Measurements from ENCODE around the gene GNGT2. TPM values are rescaled to one million over a fixed set of nuclear protein-coding genes. Genes with fewer than 3 reads are reported as not detected.
A peak's percentile ranks its signal among the peaks of the same experiment; 100 is the strongest.

The GNGT2 gene
- total and polyA plus RNA-seq, 2 experiments from 2014 or later: not detected

DNA sequence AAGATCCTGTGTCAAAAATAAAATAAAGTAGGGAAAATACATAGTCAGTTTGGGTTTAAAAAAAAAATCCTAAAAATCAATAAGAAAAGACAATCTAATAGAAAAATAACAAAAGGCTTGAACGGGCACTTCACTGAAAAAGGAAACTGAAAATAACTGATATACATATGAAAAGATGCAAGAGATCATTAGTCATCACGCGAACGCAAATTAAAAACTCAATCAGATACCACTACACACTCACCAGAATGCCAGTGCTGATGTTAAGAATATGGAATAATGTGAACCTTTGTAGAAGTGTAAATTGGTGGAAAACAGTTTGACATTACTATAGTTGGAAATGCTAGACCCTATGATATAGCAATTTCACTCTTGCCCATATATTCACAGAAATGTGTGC lies 14.6 kb downstream of the GNGT2 start:
- in situ Hi-C loops (cut with MboI): no loop called here
- Histone ChIP-seq H3K27me3 (replicated peaks; ENCODE audit: insufficient read depth) (no peaks in the 10 kb centered on the region), H3K27ac (no peak overlapping the region), H3K4me3 (no peak overlapping the region), H3K4me1 (ENCODE audit: insufficient read depth) (no peaks in the 10 kb centered on the region), H3K36me3 (ENCODE audit: low read depth) (no peaks in the 10 kb centered on the region), H3K9me3 (ENCODE audit: low read depth) (no peaks in the 10 kb centered on the region), H4K20me1 (ENCODE audit: insufficient read depth) (no peaks in the 10 kb centered on the region), H3K9me2 (ENCODE audit: insufficient read depth) (no peaks in the 10 kb centered on the region), H3K9ac (no peak overlapping the region), H2AFZ (no peak overlapping the region), H3K79me2 (ENCODE audit: insufficient read depth) (no peaks in the 10 kb centered on the region), H3F3A (ENCODE audit: insufficient read depth) (no peaks in the 10 kb centered on the region), H3K4me2 (ENCODE audit: unreplicated experiment) (no peak overlapping the region)
- no peak for TF ChIP-seq EZH2 (IDR thresholded peaks at IDR 0.05; ENCODE audit: insufficient read depth, poor library complexity, severe bottlenecking)
- TF ChIP-seq EZH2phosphoT487 (IDR thresholded peaks at IDR 0.05; ENCODE audit: insufficient read depth, low read depth): no peak
- WGBS, 2 experiments (ENCODE audit: low coverage in 1 of 2, low lambda C conversion rate in 2 of 2, missing lambda C conversion rate in 2 of 2): 83 to 90% methylated on average over 4 of the region's 4 CpGs
- DNase-seq: no peak

DNA sequence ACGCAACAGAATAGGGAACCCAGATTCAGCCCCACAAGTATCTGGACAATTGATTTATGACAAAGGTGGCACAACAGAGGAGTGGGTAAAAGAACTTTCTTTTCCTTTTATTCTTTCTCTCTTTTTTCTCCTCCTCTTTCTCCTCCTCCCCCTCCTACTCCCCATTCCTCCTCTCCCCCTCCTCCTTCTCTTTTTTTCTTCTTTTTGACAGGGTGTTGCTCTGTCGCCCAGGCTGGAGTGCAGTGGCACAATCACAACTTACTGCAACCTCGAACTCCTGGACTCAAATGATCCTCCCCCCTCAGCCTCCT lies 16.1 kb downstream of the GNGT2 start:
- Histone ChIP-seq H3K9ac (no peak overlapping the region), H3K36me3 (ENCODE audit: low read depth) (no peaks in the 10 kb centered on the region), H2AFZ (peak overlapping the region; percentile 93; the same call in 1 of the 2 replicates), H4K20me1 (ENCODE audit: insufficient read depth) (no peaks in the 10 kb centered on the region), H3F3A (ENCODE audit: insufficient read depth) (no peaks in the 10 kb centered on the region), H3K9me3 (ENCODE audit: low read depth) (no peaks in the 10 kb centered on the region), H3K79me2 (ENCODE audit: insufficient read depth) (no peaks in the 10 kb centered on the region), H3K9me2 (ENCODE audit: insufficient read depth) (no peaks in the 10 kb centered on the region), H3K27me3 (replicated peaks; ENCODE audit: insufficient read depth) (no peaks in the 10 kb centered on the region), H3K4me2 (ENCODE audit: unreplicated experiment) (peak overlapping the region; percentile 79), H3K4me1 (ENCODE audit: insufficient read depth) (no peaks in the 10 kb centered on the region), H3K27ac (no peak overlapping the region), H3K4me3 (no peak overlapping the region)
- in situ Hi-C loops (cut with MboI): no loop called here
- no peak for DNase-seq
- TF ChIP-seq EZH2 (IDR thresholded peaks at IDR 0.05; ENCODE audit: insufficient read depth, poor library complexity, severe bottlenecking): no peak
- no peak for TF ChIP-seq EZH2phosphoT487 (IDR thresholded peaks at IDR 0.05; ENCODE audit: insufficient read depth, low read depth)
- WGBS, 2 experiments (ENCODE audit: low coverage in 1 of 2, low lambda C conversion rate in 2 of 2, missing lambda C conversion rate in 2 of 2): 36 to 42% methylated on average over 3 of the region's 3 CpGs

DNA sequence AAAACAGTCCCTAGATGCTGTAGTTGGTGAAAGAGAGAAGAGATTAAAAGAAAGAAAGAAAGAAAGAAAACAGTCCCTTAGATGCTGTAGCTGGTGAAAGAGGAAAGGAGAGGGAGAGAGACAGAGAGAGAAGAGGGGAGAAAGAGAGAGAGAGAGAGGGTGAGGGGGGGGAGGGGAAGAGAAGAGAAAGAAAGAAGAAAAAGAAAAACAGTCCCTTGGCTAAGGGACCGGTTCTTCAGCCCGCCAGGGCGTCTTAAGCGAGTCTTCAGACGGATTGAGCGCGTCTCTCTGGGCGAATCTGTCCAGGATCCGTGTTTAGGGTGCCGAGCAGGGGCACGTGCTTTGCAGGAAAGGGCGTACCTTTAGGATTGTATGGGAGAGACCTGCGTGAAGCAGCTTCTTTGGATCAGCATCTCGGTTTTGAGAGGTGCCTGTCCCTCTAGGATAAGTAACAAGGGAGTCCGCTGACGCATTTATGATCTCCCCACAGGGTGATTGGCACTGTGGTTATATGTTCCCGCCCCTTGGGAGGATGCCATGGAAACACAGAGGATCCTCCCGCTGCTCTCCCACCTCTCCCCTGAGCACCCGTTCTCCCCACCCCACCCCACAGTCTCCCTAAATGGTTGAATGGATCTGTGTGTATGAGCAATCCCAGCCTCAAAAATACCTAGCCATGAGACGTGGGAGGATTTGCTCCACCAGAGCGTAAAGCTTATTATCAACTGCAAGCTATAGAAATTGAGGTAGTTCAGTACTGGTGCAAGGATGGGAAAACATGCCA lies 16.7 kb downstream of the GNGT2 start:
- Histone ChIP-seq H3K9me2 (ENCODE audit: insufficient read depth) (no peaks in the 10 kb centered on the region), H3K4me1 (ENCODE audit: insufficient read depth) (no peaks in the 10 kb centered on the region), H3K27ac (peak overlapping the region; percentile 87), H2AFZ (peak overlapping the region; percentile 93), H3K4me2 (ENCODE audit: unreplicated experiment) (peak overlapping the region; percentile 79), H4K20me1 (ENCODE audit: insufficient read depth) (no peaks in the 10 kb centered on the region), H3K9me3 (ENCODE audit: low read depth) (no peaks in the 10 kb centered on the region), H3F3A (ENCODE audit: insufficient read depth) (no peaks in the 10 kb centered on the region), H3K79me2 (ENCODE audit: insufficient read depth) (no peaks in the 10 kb centered on the region), H3K27me3 (replicated peaks; ENCODE audit: insufficient read depth) (no peaks in the 10 kb centered on the region), H3K36me3 (ENCODE audit: low read depth) (no peaks in the 10 kb centered on the region), H3K4me3 (peak overlapping the region; percentile 87), H3K9ac (peak overlapping the region; percentile 86)
- DNase-seq: peak; percentile 70
- no peak for TF ChIP-seq EZH2phosphoT487 (IDR thresholded peaks at IDR 0.05; ENCODE audit: insufficient read depth, low read depth)
- no peak for TF ChIP-seq EZH2 (IDR thresholded peaks at IDR 0.05; ENCODE audit: insufficient read depth, poor library complexity, severe bottlenecking)
- in situ Hi-C loops (cut with MboI): no loop called here
- 7% methylated on average over 21 of the region's 21 CpGs for WGBS, 2 experiments (ENCODE audit: low coverage in 1 of 2, low lambda C conversion rate in 2 of 2, missing lambda C conversion rate in 2 of 2)

DNA sequence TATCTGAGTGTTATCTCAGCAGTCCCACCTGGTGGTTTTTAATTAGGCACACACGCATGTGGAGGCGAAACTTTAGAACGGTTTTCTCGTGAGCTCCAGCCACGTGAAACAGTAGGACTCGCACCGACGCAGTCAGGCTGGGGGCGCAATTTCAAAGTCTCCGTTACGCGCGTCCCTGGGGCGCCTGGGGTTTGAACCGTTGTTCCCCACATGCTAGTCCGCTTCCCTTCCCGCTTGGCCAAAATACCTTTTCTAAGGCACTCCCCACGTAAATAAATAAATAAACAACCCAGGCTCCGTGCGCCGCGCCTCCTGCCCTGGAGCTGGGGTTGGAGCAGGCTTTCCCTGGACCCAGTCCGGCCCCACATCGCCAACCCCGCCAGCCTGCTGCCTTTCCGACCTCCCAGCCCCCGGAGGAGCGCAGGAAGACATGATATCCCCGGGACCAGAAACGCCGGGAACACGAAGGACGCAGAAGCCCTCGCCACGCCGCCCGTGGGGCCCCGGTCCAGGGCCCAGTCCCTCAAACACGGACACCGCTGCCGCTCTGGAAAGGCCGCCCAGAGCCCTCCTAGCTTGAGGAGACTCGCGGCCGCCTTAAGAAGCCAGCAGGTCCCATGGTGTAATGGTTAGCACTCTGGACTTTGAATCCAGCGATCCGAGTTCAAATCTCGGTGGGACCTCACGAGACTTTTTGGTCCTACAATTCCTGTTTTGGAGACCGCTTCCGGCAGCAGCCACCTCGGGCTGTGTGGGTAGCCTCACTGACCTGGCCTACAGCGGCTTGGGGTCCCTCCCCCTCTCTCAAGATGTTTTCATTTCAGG lies 18.2 kb downstream of the GNGT2 start:
- peak overlapping the region; percentile 90 for H3K4me2 ChIP-seq (ENCODE audit: unreplicated experiment)
- peak overlapping the region; percentile 93 for H2AFZ ChIP-seq
- peak; percentile 90 for DNase-seq
- H3K9me3 ChIP-seq (ENCODE audit: low read depth): no peaks in the 10 kb centered on the region
- H3K36me3 ChIP-seq (ENCODE audit: low read depth): no peaks in the 10 kb centered on the region
- in situ Hi-C loops (cut with MboI): no loop called here
- no peaks in the 10 kb centered on the region for H3F3A ChIP-seq (ENCODE audit: insufficient read depth)
- no peaks in the 10 kb centered on the region for H4K20me1 ChIP-seq (ENCODE audit: insufficient read depth)
- H3K4me1 ChIP-seq (ENCODE audit: insufficient read depth): no peaks in the 10 kb centered on the region
- WGBS, 2 experiments (ENCODE audit: low coverage in 1 of 2, low lambda C conversion rate in 2 of 2, missing lambda C conversion rate in 2 of 2): 1% methylated on average over 53 of the region's 53 CpGs
- no peaks in the 10 kb centered on the region for H3K27me3 ChIP-seq (replicated peaks; ENCODE audit: insufficient read depth)
- peak overlapping the region; percentile 87 for H3K27ac ChIP-seq
- H3K79me2 ChIP-seq (ENCODE audit: insufficient read depth): no peaks in the 10 kb centered on the region
- H3K9ac ChIP-seq: peak overlapping the region; percentile 86
- H3K4me3 ChIP-seq: peak overlapping the region; percentile 87
- no peaks in the 10 kb centered on the region for H3K9me2 ChIP-seq (ENCODE audit: insufficient read depth)
- TF ChIP-seq EZH2 (IDR thresholded peaks at IDR 0.05; ENCODE audit: insufficient read depth, poor library complexity, severe bottlenecking): no peak
- no peak for TF ChIP-seq EZH2phosphoT487 (IDR thresholded peaks at IDR 0.05; ENCODE audit: insufficient read depth, low read depth)
